GM12801 (cell line): ENCODE data around the gene NMNAT2.

Experiments
- TF ChIP-seq, protein P1 (sequence below): IDR thresholded peaks from one replicate; pipeline ENCODE4 v1.5.1; 2011; ENCODE audit warnings: control low read depth; ENCODE audit not compliant: insufficient read length; ENCODE audit errors: extremely low read depth

The NMNAT2 gene

DNA sequence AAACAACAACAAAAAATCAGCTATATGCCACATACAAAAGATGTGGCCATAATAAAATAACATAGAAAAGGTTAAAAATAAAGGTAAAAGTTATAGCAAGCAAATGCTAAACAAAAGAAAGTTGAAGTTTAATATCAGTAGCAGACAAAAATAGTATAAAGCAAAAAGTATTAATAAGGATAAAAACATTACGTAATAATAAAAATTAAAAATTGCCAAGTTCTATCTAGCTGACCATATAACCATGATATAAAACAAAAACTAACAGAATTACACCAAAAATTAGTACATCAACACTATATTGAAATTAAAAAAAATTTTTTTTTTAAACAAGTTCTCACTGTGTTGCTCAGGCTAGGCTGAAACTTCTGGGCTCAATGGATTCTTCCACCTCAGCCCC, 38.6 kb upstream of the NMNAT2 start:
- TF ChIP-seq, protein P1, sequence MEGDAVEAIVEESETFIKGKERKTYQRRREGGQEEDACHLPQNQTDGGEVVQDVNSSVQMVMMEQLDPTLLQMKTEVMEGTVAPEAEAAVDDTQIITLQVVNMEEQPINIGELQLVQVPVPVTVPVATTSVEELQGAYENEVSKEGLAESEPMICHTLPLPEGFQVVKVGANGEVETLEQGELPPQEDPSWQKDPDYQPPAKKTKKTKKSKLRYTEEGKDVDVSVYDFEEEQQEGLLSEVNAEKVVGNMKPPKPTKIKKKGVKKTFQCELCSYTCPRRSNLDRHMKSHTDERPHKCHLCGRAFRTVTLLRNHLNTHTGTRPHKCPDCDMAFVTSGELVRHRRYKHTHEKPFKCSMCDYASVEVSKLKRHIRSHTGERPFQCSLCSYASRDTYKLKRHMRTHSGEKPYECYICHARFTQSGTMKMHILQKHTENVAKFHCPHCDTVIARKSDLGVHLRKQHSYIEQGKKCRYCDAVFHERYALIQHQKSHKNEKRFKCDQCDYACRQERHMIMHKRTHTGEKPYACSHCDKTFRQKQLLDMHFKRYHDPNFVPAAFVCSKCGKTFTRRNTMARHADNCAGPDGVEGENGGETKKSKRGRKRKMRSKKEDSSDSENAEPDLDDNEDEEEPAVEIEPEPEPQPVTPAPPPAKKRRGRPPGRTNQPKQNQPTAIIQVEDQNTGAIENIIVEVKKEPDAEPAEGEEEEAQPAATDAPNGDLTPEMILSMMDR, result no peak

DNA sequence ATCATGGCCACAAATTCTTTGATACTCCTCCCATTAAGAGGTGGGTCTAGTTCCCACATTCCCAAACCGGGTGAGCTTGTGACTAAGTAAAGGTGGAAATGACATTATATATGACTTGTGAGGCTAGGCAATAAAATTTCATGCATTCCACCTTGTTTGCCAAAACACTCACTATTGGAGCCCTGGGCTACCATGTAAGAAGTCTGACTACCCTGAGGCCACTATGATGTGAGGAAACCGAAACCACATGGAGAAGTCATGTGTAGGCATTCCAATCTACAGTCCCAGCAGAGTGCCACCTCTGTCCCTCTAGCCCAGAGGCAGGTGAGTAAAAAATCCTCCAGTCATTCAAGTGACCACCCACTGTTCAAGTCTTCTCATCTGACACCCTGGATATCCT, 36.2 kb upstream of the NMNAT2 start:
- TF ChIP-seq, protein P1, result no peak

DNA sequence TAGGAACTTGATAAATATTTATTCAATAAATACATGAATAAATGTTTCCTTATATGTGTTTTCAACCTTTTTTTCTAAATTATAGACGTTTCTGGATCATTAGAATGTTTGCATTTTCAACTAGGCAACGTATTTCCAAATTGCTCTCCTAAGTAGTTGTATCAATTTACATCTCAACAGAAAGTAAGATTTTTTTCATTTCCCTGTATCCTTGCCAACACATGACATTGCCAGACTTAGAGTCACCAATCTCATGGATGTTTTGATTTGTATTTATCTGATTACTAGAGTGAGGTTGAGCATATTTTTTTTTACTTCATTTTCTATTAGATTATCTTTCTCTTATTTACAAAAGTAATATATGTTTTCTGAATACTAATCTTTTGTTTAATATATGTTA, 31.9 kb upstream of the NMNAT2 start:
- TF ChIP-seq, protein P1, result no peak

DNA sequence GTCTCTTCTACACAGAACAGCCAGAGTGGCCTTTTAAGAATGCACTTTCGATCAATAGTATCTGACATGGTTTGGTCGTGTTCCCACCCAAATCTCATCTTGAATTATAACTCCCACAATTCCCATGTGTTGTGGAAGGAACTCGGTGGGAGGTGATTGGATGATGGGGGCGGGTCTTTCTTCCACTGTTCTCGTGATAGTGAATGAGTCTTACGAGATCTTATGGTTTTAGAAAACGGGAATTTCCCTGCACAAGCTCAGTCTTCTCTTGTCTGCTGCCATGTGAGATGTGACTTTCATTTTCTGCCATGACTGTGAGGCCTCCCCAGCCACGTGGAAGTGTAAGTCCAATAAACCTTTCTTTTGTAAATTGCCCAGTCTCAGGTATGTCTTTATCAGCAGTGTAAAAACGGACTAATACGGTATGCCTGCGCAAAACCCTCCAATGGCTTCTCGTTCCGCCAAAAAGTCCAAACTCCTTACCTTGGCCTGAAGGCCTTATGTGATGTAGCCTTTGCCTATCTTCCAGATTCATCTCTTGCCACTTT, 31.1 kb upstream of the NMNAT2 start:
- TF ChIP-seq, protein P1, result no peak

DNA sequence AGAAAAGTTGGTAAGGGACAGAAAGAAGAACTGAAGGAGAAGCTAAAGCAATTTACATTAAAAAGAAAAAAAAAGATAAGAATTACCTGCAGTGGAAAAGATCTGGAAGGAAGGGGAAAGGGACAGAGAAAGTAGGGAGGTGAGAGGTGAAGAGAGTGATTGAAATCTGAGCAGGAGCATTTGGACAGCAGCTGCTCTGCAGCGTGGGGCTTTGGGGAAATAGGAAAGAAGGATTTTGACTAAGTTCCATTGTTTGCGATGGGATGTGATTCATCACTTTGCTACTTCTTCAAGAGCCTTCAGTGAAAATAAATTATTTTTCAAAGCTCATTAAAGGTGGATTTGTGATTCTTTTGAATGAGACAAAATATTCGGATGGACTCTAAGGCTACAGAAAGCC, 26.1 kb upstream of the NMNAT2 start:
- TF ChIP-seq, protein P1, result no peak

DNA sequence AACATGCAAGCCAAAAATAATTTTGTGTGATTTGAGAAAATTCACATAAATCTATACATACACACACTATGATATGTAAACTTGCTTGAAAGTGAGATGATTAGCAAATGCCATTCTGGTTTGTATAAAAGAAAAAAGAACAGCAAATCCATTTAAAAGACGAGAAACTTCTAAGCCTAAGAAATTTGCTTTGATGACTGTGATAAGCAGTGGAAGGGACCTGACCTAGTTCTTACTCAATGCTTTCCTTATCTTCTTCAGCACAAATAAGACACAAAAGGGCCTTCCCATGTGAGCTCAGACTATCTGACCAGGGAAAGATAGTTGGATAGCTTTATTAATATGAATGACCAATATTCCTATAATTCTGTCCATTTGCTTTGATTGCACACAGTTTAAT, 25.3 kb upstream of the NMNAT2 start:
- TF ChIP-seq, protein P1, result no peak

DNA sequence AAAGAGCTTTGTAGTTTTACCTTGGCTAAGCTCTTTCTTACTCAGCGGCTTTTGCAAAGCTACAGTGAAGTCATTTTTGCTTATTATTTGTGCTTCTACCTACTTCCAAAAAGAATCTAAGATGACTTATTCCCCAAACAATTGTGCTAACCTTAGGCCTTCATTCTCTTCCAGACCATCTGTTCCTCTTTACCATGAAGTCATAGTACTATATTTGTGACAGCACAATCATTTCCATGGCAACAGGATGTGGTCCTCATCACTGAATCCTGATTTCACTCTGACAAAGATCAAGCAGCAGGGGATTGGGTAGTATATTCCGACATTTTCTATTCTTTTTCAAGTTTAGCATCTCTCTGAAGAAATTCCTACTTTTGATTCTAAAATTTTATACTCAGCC, 24.8 kb upstream of the NMNAT2 start:
- TF ChIP-seq, protein P1, result no peak
